Measurements from ENCODE around the gene SPAG7. TPM values are rescaled to one million over a fixed set of nuclear protein-coding genes. Genes with fewer than 3 reads are reported as not detected.

The SPAG7 gene
- total RNA-seq, 1 experiment from 2014 or later, result 97.3 TPM

DNA sequence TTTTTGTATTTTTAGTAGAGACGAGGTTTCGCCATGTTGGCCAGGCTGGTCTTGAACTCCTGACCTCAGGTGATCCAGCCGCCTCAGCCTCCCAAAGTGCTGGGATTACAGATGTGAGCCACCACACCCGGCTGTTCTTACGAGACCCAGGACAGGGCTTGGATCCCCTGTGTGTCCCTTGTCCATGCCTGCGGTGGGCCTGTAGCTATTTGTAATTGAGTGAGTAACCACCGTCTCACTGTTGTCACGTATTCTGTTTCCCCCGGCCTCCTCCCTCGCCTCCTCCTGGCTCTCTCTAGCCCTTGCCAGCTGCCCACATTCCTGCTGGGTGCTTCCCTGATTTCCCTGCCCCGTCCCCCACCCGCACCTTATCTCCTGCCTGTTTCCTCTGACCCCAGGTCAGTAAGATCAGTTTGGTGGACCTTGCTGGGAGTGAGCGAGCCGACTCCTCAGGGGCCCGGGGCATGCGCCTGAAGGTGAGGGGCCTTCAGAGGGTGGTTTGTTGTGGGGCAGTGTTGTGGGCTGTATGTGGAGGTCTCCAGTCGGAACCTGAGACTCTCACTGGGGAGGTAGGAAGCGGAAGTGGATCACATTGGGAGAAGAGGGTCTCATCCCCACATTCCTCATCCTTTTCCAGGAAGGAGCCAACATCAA, 35.7 kb upstream of the SPAG7 start:
- DNase-seq (ENCODE audit: low spot score) (no peak), ATAC-seq (no peak)
- Mint-ChIP-seq H3K9me3 (no peaks in the 10 kb centered on the region), H3K4me3 (no peak overlapping the region), H3K4me1 (peaks cover 13% of the 10 kb centered on the region), H3K27me3 (ENCODE audit: low read depth) (no peaks in the 10 kb centered on the region), H3K27ac (no peak overlapping the region), H3K36me3 (peaks cover 60% of the 10 kb centered on the region)
- POLR2A ChIA-PET, result no interaction called here
- CTCF ChIA-PET, result no interaction called here
- TF ChIP-seq HMGA2 (CRISPR knock-in tag; IDR thresholded peaks at IDR 0.05) (no peak), ETV6 (CRISPR knock-in tag; IDR thresholded peaks at IDR 0.05) (no peak), TEAD1 (CRISPR knock-in tag; IDR thresholded peaks at IDR 0.05) (no peak), ZNF317 (CRISPR knock-in tag; IDR thresholded peaks at IDR 0.05; ENCODE audit: borderline replicate concordance, low read depth) (no peak), JUN (CRISPR knock-in tag; IDR thresholded peaks at IDR 0.05) (no peak), TEAD4 (CRISPR knock-in tag; IDR thresholded peaks at IDR 0.05) (no peak), CREM (CRISPR knock-in tag; IDR thresholded peaks at IDR 0.05) (no peak)
- TF ChIP-seq, protein P1, sequence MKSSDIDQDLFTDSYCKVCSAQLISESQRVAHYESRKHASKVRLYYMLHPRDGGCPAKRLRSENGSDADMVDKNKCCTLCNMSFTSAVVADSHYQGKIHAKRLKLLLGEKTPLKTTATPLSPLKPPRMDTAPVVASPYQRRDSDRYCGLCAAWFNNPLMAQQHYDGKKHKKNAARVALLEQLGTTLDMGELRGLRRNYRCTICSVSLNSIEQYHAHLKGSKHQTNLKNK (CRISPR knock-in tag; IDR thresholded peaks at IDR 0.05), result no peak
- TF ChIP-seq, protein P2, sequence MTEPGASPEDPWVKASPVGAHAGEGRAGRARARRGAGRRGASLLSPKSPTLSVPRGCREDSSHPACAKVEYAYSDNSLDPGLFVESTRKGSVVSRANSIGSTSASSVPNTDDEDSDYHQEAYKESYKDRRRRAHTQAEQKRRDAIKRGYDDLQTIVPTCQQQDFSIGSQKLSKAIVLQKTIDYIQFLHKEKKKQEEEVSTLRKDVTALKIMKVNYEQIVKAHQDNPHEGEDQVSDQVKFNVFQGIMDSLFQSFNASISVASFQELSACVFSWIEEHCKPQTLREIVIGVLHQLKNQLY (CRISPR knock-in tag; IDR thresholded peaks at IDR 0.05), result no peak

DNA sequence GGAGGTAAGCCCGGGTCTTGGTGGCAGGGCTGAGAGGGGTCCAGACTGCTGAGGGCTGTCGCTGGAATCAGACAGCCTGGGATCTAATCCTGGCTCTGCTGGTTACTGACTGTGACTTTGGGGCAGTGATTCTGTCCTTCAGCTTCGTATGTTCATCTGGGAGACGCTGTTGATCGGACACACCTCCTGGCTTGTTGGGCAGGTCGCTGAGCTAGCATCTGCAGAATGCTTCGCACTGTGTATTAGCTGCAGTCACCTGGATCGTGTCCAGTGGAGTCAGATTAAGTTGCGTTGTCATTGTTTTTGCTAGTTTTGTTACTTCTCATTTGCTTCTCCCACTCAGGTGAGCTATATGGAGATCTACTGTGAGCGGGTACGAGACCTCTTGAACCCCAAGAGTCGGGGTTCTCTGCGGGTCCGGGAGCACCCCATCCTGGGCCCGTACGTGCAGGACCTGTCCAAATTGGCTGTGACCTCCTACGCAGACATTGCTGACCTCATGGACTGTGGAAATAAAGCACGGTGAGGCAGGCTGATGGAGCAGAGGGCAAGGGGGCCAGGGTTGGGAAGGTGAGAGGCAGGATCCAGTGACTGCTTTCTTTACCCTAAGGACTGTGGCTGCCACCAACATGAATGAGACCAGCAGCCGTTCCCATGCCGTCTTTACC, 34.6 kb upstream of the SPAG7 start:
- TF ChIP-seq, protein P3, sequence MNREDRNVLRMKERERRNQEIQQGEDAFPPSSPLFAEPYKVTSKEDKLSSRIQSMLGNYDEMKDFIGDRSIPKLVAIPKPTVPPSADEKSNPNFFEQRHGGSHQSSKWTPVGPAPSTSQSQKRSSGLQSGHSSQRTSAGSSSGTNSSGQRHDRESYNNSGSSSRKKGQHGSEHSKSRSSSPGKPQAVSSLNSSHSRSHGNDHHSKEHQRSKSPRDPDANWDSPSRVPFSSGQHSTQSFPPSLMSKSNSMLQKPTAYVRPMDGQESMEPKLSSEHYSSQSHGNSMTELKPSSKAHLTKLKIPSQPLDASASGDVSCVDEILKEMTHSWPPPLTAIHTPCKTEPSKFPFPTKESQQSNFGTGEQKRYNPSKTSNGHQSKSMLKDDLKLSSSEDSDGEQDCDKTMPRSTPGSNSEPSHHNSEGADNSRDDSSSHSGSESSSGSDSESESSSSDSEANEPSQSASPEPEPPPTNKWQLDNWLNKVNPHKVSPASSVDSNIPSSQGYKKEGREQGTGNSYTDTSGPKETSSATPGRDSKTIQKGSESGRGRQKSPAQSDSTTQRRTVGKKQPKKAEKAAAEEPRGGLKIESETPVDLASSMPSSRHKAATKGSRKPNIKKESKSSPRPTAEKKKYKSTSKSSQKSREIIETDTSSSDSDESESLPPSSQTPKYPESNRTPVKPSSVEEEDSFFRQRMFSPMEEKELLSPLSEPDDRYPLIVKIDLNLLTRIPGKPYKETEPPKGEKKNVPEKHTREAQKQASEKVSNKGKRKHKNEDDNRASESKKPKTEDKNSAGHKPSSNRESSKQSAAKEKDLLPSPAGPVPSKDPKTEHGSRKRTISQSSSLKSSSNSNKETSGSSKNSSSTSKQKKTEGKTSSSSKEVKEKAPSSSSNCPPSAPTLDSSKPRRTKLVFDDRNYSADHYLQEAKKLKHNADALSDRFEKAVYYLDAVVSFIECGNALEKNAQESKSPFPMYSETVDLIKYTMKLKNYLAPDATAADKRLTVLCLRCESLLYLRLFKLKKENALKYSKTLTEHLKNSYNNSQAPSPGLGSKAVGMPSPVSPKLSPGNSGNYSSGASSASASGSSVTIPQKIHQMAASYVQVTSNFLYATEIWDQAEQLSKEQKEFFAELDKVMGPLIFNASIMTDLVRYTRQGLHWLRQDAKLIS (CRISPR knock-in tag; IDR thresholded peaks at IDR 0.05; ENCODE audit: borderline replicate concordance), result no peak
- no peak for TF ChIP-seq TP53 (CRISPR knock-in tag; IDR thresholded peaks at IDR 0.05)
- TF ChIP-seq TEAD4 (CRISPR knock-in tag; IDR thresholded peaks at IDR 0.05), result no peak
- TF ChIP-seq CREB1 (CRISPR knock-in tag; IDR thresholded peaks at IDR 0.05), result no peak
- TF ChIP-seq, protein P4, sequence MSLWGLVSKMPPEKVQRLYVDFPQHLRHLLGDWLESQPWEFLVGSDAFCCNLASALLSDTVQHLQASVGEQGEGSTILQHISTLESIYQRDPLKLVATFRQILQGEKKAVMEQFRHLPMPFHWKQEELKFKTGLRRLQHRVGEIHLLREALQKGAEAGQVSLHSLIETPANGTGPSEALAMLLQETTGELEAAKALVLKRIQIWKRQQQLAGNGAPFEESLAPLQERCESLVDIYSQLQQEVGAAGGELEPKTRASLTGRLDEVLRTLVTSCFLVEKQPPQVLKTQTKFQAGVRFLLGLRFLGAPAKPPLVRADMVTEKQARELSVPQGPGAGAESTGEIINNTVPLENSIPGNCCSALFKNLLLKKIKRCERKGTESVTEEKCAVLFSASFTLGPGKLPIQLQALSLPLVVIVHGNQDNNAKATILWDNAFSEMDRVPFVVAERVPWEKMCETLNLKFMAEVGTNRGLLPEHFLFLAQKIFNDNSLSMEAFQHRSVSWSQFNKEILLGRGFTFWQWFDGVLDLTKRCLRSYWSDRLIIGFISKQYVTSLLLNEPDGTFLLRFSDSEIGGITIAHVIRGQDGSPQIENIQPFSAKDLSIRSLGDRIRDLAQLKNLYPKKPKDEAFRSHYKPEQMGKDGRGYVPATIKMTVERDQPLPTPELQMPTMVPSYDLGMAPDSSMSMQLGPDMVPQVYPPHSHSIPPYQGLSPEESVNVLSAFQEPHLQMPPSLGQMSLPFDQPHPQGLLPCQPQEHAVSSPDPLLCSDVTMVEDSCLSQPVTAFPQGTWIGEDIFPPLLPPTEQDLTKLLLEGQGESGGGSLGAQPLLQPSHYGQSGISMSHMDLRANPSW (CRISPR knock-in tag; conservative IDR thresholded peaks at IDR 0.05; ENCODE audit: low read depth), result no peak
- no peak for TF ChIP-seq MYBL2 (CRISPR knock-in tag; IDR thresholded peaks at IDR 0.05)
- TF ChIP-seq IRF2 (CRISPR knock-in tag; IDR thresholded peaks at IDR 0.05; ENCODE audit: borderline replicate concordance, low read depth), result no peak
- TF ChIP-seq FOXP1 (CRISPR knock-in tag; IDR thresholded peaks at IDR 0.05; ENCODE audit: borderline replicate concordance), result no peak
- Mint-ChIP-seq H3K27me3 (ENCODE audit: low read depth) (no peaks in the 10 kb centered on the region), H3K4me3 (no peak overlapping the region), H3K27ac (no peak overlapping the region), H3K4me1 (peaks cover 13% of the 10 kb centered on the region), H3K9me3 (no peaks in the 10 kb centered on the region), H3K36me3 (peaks cover 51% of the 10 kb centered on the region)
- no peak for DNase-seq (ENCODE audit: low spot score)
- ChIA-PET POLR2A (no interaction called here), CTCF (no interaction called here)
- ATAC-seq, result no peak
